Measurements from ENCODE around the gene DUSP22.
"Not testable (repeated sequence)": the region's sequence is repeated elsewhere in the genome, so short reads cannot be mapped to it uniquely, and the experiment has no call there.

Gene DUSP22

DNA sequence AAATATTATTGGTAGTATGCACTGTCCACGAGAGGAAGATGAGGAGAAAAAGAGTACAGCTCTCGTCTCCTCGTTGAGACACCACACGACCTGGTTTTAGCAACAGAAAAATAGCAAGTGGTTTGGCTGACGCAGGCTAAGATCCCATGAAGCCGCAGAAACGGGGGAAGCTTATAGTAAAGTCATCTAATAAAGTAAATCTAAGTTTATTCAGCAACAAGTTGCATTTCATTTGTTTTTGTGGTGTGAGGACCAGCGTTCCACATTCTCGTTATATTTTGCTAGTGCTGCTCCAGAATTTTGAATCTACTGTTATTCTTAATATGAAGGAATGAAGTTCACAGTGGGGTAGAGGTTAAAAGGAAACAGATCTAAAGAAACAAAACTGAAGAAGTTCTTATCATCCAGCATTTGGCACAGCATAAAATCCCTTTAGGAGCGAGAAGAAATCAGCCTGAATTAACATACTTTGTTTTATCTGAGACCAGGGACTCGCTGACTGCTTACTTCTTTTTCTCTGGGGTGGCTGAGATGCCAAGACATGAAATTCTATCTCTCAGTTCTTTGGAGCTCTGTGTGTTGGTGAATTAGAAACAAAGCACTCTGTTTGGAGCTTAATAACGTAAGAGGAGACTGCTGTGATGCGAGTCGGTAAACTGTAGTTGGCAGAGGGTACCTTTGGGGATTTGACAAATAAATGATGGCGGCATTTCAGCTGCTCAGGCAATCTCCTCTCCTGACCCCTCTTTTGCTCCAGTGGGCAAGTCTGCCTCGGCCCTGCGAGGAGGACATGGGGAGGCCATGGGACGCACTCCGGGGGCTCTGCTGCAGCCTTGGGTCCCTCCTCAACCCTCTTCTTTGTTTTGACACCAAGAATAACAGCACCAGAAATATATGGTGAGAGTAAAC is 74.4 kb downstream of the DUSP22 start:
- DNase-seq, result no peak

DNA sequence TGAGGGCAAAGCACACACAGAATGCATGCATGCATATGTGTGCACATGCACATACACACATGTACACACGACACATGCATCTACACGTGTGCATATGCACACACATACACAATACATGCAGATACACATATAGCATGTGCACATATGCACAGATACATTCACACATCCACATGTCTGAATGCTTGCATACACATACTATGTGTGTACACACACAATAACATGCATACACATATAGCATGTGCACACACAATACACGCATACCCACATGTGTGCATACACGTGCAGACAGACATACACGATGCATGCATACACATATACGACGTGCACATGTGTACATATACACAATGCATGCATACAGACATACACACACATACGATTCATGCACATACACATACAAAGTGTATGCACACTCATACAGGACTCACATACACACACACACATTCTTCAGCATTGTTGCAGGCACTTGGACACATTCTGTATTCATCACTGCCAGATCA is 75.1 kb downstream of the DUSP22 start:
- no peak for DNase-seq

DNA sequence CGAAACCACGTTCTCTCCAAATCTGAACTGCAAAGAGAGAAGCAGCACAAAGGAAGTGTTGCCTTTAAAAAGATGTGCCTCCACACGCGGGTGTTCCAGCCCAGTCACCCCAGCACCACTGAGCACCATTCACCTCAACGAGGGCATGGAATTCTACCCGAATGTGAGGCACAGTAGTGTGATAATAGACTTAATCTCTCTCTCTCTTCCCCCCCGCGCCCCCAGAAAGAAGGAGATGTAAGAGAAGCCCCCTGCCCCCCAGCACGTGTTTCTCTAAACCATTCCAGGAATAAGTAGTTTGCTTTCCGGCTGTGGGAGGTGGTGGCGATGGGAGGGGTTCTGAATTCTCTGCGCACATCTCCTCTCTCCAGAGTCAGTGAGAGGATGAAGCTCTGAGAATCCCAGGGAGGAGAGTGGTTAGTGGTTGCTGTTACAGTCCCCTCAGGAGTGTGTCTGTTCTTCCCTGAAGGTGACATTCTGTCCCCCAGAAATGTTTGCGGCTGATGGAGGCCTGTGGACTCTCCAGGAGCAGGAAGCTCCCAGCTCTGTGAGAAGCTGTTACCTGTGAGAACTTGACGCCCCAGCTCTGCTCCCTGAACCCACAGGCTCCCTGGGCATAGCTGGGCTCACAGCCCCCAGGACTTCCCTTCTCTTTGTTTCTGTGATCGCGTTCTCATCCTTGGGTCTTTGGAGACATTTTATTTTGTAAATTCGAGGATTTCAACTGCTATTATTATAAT is 75.8 kb downstream of the DUSP22 start:
- no peak for DNase-seq

DNA sequence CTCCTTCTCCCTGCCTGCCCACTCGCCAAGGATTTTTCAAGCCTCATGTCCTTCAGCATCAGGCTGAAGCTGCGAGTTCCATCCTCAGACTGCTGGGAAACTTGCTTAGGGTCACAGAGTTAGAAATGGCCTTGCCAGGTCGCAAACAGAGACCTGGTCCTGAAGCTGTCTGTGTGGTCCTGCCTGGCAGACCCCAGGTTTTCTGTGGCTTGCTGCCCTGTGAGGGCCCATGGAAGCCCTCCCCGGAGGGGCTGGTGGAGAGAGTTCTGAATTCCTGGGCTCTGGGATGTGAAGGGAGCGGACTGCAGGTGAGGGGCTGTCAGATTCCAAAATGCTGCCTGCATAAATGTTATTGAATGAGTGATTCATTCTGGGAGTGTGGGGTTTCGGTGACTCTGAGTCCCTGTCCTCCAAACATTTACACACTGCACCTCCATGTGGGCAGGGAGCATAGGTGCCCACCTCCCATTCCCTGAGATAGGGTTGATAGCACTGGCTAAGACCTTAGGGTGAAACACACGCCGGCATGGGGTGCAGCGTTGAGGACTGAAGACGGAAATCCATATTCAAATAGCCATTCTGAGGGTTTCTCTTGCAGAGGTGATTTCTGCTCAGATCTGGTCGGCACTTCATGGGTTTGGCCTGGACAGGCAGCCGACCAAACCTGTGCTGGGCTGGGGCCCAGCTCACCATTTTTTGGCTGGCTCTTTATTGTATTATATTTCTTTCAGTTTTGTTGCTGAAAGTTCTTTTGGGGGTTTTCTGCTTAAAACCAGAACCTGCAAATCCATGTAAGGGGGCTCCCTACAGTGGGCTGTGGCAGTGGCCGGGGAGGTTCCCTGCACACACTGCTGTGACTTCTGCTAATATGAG is 77.5 kb downstream of the DUSP22 start:
- DNase-seq, result no peak

DNA sequence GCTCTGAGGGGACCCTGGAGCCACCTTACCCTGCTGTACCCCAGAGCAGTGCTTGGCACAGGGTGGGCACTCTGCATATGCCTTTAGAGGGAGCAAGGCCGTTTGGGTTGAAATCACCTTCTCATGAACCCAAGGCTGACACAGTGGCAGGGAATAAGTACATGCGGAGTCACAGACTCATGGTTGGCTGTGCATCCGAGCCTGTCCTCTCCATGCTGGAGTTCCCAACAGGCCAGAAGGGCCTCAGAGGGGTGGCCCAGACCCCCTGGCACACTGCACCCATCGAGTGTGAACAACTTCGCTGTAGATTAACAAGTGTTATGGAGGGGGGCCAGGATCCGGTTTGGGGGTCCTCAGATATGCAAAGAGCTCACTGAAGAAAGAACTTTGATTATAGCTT is 78.3 kb downstream of the DUSP22 start:
- DNase-seq, result no peak

DNA sequence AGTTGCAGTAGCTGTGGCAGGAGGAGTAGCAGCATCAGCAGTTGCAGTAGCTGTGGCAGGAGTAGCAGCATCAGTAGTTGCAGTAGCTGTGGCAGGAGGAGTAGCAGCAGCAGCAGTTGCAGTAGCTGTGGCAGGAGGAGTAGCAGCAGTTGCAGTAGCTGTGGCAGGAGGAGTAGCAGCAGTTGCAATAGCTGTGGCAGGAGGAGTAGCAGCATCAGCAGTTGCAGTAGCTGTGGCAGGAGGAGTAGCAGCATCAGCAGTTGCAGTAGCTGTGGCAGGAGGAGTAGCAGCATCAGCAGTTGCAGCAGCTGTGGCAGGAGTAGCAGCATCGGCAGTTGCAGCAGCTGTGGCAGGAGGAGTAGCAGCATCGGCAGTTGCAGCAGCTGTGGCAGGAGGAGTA is 79.6 kb downstream of the DUSP22 start:
- DNase-seq, result not testable (repeated sequence)

DNA sequence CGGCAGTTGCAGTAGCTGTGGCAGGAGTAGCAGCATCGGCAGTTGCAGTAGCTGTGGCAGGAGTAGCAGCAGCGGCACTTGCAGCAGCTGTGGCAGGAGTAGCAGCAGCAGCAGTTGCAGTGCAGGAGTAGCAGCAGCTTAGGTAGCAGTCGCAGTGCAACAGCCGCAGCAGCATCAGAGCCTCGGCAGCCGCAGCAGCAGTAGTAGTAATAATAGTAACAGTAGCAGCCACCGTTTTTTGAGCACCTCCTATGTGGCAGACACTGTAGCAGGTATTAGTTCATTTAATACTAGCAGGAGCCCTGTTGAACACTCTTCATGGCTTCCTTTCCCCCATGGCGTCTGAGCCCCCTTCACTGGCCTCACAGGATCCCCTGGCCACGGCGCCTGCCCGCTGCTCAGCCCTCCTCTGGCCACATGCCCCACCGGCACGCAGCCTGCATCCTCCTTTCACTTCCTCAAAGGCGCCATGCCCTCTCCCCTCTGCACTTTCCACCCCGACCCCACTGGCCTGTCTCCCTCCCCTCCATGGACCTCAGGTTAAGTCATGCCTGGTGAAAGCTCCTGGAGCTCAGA is 80.1 kb downstream of the DUSP22 start:
- DNase-seq, result no peak

DNA sequence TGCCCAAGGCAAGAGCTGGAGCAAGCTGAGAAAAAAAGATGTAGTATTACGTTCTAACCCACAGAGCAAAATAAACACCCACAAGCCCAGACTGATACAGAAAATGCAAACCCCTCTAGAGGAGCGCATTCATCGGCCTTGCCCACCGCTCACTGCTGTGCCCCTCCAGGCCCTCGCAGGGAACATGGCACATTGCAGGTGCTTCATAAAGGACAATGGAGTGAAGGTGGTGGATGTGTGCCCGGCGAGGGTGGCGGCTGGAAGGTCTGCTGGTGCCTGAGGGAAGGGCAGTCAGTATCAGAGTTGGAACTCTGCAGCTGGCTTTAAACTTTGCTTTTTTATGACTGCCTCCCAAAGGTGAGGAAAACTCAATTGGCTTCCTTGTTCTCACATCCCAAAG is 80.7 kb downstream of the DUSP22 start:
- no peak for DNase-seq

DNA sequence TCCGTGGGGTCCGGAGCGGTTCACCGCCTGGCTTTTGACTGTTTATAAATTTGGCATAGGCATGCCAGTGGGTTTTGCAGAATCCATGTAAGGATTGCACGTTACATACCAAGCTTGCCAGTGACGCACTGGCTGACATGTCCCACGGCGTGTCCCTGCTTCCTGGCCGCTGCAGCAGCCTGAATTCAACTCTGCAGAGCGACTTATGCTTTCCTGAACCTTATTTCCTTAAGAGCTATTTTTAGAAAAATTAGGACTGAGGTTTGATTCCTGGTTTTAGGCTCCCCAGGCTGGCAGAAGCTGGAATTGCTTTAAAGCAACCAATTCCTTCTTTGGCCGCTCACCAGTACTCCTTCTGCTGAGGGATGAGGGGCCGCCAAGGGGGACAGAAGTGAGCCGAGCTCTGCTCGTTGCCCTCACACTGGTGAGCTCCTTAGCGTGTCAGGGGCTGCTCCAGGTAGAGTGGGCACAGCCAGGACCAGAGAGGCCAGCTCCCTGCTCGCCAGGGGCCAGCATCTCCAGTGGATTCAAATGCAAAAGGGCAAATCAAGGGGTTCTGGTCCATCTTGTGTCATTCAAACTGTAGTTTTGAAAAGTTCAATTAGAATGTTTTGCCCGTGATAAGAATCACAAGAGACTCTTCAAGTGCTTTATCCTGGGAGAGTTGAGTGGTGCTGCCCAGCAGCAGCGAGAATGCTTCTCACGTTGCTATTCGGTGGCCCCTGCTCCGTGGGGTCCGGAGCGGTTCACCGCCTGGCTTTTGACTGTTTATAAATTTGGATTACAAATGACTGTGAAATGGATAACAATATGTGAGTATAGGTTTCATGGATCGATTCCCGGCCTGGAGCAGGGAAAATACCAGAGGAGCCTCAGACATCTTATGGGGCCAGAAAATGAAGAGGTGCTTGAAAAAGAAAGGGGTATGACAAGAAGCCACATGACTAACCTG is 81.8 kb downstream of the DUSP22 start:
- no peak for DNase-seq

DNA sequence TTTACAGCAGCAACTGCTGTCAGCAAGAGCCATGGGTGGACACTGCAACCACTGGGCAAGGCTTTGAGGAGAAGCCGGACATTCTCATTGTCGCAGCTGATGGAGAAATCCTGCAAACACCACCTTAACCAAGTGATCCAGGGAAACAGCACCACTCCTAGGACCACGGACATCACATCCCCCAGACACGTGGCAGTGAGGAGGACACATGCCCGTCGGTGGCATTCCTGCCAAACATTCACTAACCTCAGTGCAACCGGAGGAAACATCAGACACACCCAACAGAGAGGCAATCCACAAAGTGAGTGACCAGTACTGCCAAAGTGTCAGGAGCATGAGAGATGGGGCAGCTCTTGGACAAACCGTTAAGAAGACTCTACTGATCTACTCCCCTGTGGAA is 82.7 kb downstream of the DUSP22 start:
- no peak for DNase-seq

DNA sequence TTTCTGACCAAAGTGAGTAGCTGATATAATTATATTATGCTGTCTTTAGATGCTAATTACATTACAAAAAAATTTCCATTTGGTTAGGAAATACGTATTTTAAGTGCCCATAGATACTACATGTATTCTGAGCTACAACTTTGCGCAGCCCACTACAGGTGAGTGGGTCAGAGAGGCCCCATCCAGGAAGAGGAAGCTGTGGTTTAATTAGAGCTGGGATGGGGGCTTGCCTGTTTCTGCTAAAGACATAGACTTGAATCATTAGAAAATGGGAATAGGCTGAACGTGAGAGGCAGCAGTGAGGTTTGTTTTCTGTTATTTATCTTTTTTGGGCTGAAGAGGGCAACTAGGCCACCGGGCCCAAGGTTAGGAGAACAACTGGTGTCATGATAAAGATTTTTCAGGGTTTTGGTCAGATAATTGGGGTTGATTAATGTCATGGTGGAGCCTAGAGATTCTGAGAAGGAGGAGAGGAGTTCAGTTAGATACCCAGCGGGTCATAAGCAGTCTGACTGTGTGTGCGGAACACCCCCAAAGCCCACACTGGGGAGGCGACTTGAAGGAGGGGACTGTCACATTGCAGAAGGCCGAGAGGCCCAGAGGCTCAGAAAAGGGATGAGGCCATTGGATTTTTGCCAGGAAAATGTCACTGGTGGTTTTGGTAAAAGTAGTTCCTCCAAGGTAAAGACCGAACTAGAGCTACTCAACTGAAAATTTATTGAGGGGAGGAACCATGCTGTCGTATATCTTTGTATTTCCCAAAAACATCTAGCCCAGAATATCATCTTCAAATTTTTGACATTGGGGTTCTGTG is 84.7 kb downstream of the DUSP22 start:
- DNase-seq, result no peak

DNA sequence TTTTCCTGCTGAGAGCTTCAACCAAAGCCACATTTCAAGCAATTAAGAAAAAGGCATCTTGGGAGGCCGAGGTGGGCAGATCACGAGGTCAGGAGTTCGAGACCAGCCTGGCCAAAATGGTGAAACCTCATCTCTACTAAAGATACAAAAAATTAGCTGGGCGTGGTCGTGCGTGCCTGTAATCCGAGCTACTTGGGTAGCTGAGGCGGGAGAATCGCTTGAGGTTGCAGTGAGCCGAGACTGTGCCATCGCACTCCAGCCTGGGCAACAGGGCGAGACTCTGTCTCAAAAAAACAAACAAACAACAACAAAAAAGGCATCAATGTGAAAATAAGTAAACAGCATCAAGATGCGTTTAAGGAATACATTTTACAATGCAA is 85.3 kb downstream of the DUSP22 start:
- DNase-seq, result not testable (repeated sequence)

DNA sequence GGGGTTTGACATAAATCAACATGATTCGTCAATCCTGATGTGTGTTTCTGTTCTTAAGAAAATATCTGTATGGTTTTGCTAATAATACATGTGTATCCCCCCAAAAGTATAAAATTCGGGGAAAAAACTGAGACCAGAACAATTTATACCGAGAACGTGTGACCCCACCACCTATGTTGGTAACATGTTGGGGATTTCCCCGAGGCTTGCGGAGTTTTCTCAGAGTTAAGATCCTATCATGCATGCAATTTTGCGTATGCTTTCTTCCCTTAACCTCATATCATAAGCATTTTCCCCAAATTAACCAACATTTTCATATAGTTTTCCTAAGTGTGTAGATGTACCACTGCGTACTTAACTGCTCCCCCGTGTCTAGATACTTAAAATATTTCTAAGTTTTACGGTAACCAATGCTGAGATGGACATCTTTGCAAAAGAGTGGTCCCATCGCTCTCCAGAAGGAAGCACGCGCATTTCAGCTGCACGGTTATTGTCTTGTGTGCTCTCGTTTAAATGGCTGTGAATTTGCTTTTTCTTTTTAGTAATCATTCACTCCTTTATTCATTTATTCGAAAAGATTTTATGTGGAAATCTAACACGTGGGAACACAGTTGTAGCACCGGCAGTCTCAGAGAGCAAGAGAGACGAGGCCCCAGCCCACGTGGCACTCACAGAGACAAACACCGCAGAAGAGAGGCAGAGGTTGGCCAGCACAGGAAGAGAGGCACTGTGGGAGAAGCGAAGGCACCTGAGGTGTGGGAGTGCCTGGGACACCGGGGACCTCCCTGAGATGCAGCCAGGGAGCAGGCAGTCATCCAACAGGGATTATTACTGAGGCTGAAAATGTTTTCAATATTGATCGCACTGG is 86.0 kb downstream of the DUSP22 start:
- DNase-seq, result no peak

DNA sequence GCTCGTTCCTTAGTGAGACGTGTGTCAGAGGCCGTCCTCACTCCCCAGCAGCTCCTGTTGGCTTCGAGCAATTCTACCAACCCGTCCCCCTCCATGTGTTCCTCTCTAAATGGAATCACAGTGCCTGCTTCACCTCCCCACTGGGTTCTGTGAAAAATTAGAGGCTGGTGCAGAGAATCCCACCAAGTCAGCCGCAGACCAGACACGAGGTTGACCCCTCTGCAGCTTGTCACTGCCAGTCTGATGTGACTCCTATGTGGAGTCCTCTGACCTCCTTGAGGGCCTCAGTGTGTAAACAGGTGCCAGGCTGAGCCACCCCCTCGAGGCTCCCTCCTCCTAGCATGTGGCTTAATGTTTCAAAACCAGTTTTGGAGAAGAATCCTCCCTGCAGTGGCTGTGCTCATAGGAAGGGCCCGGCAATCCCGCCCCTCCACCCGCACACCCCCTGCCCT is 86.7 kb downstream of the DUSP22 start:
- DNase-seq, result no peak

DNA sequence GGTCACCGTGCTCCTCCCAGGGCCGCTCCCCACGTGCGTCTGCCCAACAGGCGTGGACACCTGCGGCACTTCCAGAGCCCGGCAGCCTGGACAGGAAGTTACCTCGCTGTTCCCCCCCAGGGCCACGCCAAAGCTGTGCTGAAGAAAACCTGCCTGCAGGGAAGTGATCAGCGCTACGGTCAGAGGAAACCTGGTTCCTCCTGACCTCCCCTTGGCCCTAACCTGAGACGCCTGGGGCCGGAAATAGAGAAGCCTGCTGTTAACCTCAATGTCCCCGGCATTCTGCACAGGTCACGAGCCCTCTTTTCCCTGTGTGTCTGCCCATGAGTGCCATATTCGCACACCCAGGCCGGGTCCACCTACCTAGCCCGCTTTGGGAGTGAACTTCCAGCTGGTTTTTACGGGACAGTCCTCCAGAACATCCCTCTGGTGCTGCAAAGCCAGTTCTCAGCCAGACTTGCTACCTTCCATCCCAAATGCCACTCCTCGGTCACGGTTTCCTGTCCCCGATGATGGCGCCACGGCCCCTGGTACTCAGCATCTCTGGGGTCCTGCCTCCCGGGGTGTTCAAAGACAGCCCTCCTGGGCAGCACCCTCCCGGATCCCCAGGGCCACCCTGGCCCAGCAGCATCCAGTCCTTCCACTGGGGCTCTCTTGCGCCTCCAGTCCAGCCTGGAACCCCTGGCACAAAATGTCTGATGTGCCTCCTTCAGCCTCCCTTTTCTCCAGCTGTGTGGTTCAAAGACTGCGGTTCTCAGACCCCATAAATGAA is 87.3 kb downstream of the DUSP22 start:
- no peak for DNase-seq

DNA sequence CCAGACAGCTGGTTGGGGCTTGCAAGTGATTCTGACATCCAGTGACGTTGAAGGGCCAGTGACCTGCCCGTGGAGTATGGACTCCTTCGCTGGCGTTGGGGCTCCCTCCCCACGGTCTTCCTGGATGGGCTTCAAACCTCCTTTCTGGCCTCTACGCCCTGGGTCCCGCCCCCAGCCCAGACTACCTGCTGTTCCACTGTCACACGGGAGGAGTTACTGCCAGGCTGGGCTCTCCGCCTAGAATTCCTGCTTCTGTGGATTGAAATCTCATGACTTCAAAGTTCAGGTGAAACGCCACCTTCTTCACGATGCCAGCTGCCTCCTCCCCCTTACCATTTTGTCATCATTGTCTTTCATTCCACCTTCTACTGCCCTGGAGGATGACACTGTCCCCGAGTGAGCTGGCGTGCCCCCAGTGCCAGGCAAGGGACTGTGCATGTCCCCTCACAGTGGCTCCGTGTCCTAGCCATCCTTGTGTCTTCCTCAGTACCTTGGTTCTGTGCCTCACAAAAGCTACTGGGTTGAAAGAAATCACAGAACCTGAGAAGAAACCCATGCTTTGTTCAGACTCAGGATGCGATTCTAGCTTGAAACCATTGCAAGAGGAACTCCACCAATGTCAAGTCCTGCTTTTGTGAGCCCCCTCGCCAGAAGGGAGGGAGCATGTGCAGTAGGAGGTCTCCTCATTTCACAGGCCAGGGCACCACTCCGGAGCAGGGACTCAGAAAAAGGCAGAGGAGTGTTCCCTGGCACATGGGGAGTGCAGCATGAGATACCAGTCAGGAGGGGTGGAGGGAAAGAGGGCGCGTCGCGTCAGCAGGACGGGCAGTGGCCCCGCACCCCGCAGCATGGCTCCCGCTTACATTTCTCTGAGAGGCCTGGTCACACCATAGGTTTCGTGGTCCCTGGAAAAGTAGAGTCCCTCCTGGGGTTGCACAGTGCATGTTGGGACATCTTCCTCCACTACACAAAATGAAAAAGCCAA is 88.2 kb downstream of the DUSP22 start:
- no peak for DNase-seq

DNA sequence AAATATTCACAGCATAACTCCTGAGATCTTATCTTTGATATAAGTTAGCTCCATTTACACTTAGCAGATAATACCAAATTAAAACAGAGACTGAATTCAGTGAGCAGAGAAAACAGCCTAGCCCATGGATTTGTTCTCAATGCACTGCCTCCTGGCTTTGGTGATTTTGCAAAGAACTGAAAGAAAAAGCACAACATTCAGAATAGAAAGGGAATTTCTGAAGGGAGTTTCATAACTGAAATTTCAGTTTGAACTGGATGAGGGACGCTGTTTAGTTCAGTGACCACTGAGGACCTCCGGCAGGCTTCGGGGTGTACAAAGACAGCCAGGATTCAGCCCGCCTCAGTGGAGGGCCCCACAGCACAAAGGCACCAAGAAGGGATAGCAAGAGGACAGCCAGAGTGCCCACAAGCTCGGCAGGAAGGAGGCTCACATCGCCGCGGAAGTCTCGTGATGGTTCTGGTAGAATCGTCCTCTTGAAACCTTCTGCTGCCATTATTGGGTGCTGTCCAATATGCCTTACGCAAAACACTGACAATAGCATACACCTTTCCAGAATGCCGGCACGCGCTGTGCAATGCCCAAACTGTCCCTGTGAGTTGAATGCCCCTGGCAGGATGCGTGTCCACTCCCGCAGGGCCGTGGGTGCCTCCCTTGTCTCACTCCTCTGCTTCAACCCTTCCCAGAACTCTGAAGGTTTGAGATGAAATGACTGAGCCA is 89.6 kb downstream of the DUSP22 start:
- DNase-seq, result no peak

All from inflammatory macrophage treated with lipopolysaccharide for 4 hours (primary cell).